H1 (cell line): ENCODE results near the gene PRR3. TPM values are rescaled to one million over a fixed set of nuclear protein-coding genes. Genes with fewer than 3 reads are reported as not detected.
"Not testable (repeated sequence)": the region's sequence is repeated elsewhere in the genome, so short reads cannot be mapped to it uniquely, and the experiment has no call there.

ENCODE experiments used
- CTCF ChIA-PET: fragments of 300-600 bp; sonication (Branson Sonifier 250); formaldehyde crosslinking; loops from one replicate; lab custom pipeline; 2021; ENCODE audit not compliant: partially characterized antibody; lab: Charles Lee
- POLR2A ChIA-PET: fragments of 300-600 bp; sonication (Branson Sonifier 250); formaldehyde crosslinking; loops from one replicate; lab custom pipeline; 2021; ENCODE audit warnings: inconsistent platforms; ENCODE audit not compliant: partially characterized antibody; lab: Charles Lee
- DNase-seq, 2 experiments: peaks; one replicate each; pipeline versions ENCODE4 v3.0.0 to v3.0.0-alpha.2; 2010 to 2022; ENCODE audit warnings: low spot score in 2 of 2, low read depth in 1 of 2, mixed read lengths in 1 of 2
- FAIRE-seq: peaks from 2 replicates; lab custom pipeline; 2011; peaks lifted over from hg19 to GRCh38; lab: Jason Lieb, UNC
- H2AFZ ChIP-seq: 2 replicates; pipeline ENCODE4 v1.8.1; 2012; ENCODE audit warnings: low read length, inconsistent platforms
- H2AK5ac ChIP-seq: 2 replicates; pipeline ENCODE4 v1.6.1; 2013; ENCODE audit warnings: low read depth, low read length
- H2BK120ac ChIP-seq: replicated peaks from 2 replicates; pipeline ENCODE3; 2013; ENCODE audit warnings: low read depth, low read length, inconsistent platforms
- H2BK12ac ChIP-seq: 2 replicates; pipeline ENCODE4 v1.6.1; 2013; ENCODE audit warnings: low read depth, low read length
- H2BK15ac ChIP-seq: 2 replicates; pipeline ENCODE4 v1.6.1; 2013; ENCODE audit warnings: low read length
- H2BK20ac ChIP-seq: 2 replicates; pipeline ENCODE4 v1.6.1; 2013; ENCODE audit warnings: low read length
- H2BK5ac ChIP-seq: 2 replicates; pipeline ENCODE4 v1.6.1; 2013; ENCODE audit warnings: low read depth, low read length
- H3K14ac ChIP-seq: 2 replicates; pipeline ENCODE4 v1.6.1; 2013; ENCODE audit warnings: inconsistent platforms; ENCODE audit not compliant: insufficient read length
- H3K18ac ChIP-seq: 2 replicates; pipeline ENCODE4 v1.6.1; 2013; ENCODE audit warnings: low read length; ENCODE audit errors: extremely low read depth
- H3K23ac ChIP-seq: 2 replicates; pipeline ENCODE4 v1.6.1; 2013; ENCODE audit warnings: inconsistent platforms; ENCODE audit not compliant: insufficient read length
- H3K23me2 ChIP-seq: 2 replicates; pipeline ENCODE4 v1.6.1; 2013; ENCODE audit warnings: low read depth, low read length
- H3K27ac ChIP-seq: 2 replicates; pipeline ENCODE4 v1.6.1; 2011; ENCODE audit warnings: low read depth, low read length, inconsistent platforms
- H3K27me3 ChIP-seq, 4 experiments: replicated peaks in 1 of 4; 1 replicate in 1 of 4; 2 replicates in 3 of 4; pipeline versions ENCODE4 v1.6.1 to v1.8.1; 2011 to 2013; ENCODE audit warnings: low read length in 3 of 4, mild to moderate bottlenecking in 3 of 4, inconsistent platforms in 2 of 4, mixed read lengths in 2 of 4, moderate library complexity in 1 of 4; ENCODE audit not compliant: control insufficient read depth in 3 of 4, insufficient read depth in 3 of 4; ENCODE audit errors: extremely low read depth in 1 of 4
- H3K36me3 ChIP-seq, 4 experiments: 2 replicates each; pipeline versions ENCODE4 v1.6.1 to v1.8.1; 2011 to 2013; ENCODE audit warnings: mild to moderate bottlenecking in 4 of 4, low read length in 3 of 4, moderate library complexity in 2 of 4, control low read depth in 1 of 4, inconsistent platforms in 1 of 4; ENCODE audit not compliant: insufficient read depth in 4 of 4, control insufficient read depth in 2 of 4
- H3K4ac ChIP-seq: replicated peaks from 2 replicates; pipeline ENCODE3; 2013; ENCODE audit warnings: low read length, low read depth, mixed read lengths, inconsistent platforms; ENCODE audit not compliant: insufficient read length
- H3K4me1 ChIP-seq, 4 experiments: replicated peaks in 1 of 4; 1 replicate in 1 of 4; 2 replicates in 3 of 4; pipeline versions ENCODE4 v1.6.1 to v1.8.1; 2011 to 2013; ENCODE audit warnings: low read length in 3 of 4, inconsistent platforms in 2 of 4, mixed read lengths in 1 of 4; ENCODE audit not compliant: insufficient read depth in 4 of 4, control insufficient read depth in 3 of 4
- H3K4me2 ChIP-seq, 2 experiments: 2 replicates each; pipeline versions ENCODE4 v1.6.1 to v1.8.1; 2011 to 2013; ENCODE audit warnings: low read depth in 2 of 2, low read length in 2 of 2, control low read depth in 1 of 2, inconsistent platforms in 1 of 2, mild to moderate bottlenecking in 1 of 2; ENCODE audit not compliant: insufficient read depth in 1 of 2
- H3K4me3 ChIP-seq, 4 experiments: fragments of 200-600, 300-600 bp in 1 of 4; sonication (generic), shearing (Covaris generic), sonication (Bioruptor Twin) in 1 of 4; 2 replicates each; pipeline versions ENCODE4 v1.5.1 to v1.8.1; 2011 to 2016; ENCODE audit warnings: low read length in 4 of 4, low read depth in 3 of 4, control low read depth in 2 of 4, inconsistent platforms in 2 of 4, mild to moderate bottlenecking in 2 of 4, mixed read lengths in 1 of 4, moderate library complexity in 1 of 4; ENCODE audit not compliant: insufficient read depth in 2 of 4; ENCODE audit errors: extremely low read depth in 1 of 4
- H3K56ac ChIP-seq: replicated peaks from 2 replicates; pipeline ENCODE3; 2013; ENCODE audit warnings: low read depth, mild to moderate bottlenecking, mixed read lengths, low read length, inconsistent platforms; ENCODE audit not compliant: insufficient read length
- H3K79me1 ChIP-seq: 2 replicates; pipeline ENCODE4 v1.6.1; 2013; ENCODE audit warnings: low read depth, low read length, control low read depth
- H3K79me2 ChIP-seq, 2 experiments: 2 replicates each; pipeline versions ENCODE4 v1.6.1 to v1.8.1; 2012 to 2013; ENCODE audit warnings: low read length in 2 of 2, mild to moderate bottlenecking in 2 of 2, inconsistent platforms in 1 of 2; ENCODE audit not compliant: insufficient read depth in 2 of 2, control insufficient read depth in 1 of 2
- H3K9ac ChIP-seq, 4 experiments: replicated peaks in 1 of 4; 1 replicate in 1 of 4; 2 replicates in 3 of 4; pipeline versions ENCODE4 v1.6.1 to v1.8.1; 2011 to 2013; ENCODE audit warnings: low read depth in 3 of 4, low read length in 3 of 4, control low read depth in 2 of 4, mild to moderate bottlenecking in 2 of 4, moderate library complexity in 2 of 4, inconsistent platforms in 1 of 4; ENCODE audit errors: extremely low read depth in 1 of 4
- H3K9me3 ChIP-seq, 2 experiments: 2 replicates each; pipeline versions ENCODE4 v1.6.1 to v1.8.1; 2012 to 2013; ENCODE audit warnings: mild to moderate bottlenecking in 2 of 2, moderate library complexity in 2 of 2, control low read depth in 1 of 2, inconsistent platforms in 1 of 2, low read depth in 1 of 2, low read length in 1 of 2, mixed read lengths in 1 of 2; ENCODE audit not compliant: insufficient read depth in 2 of 2
- H4K20me1 ChIP-seq, 2 experiments: replicated peaks in 1 of 2; 2 replicates each; pipeline versions ENCODE3 to v1.8.1; 2011 to 2013; ENCODE audit warnings: inconsistent platforms in 2 of 2, low read length in 2 of 2, mild to moderate bottlenecking in 1 of 2; ENCODE audit not compliant: insufficient read depth in 2 of 2, control insufficient read depth in 1 of 2
- H4K5ac ChIP-seq: 2 replicates; pipeline ENCODE4 v1.6.1; 2013; ENCODE audit warnings: low read length, low read depth, mixed read lengths, inconsistent platforms; ENCODE audit not compliant: insufficient read length
- H4K8ac ChIP-seq: 2 replicates; pipeline ENCODE4 v1.8.0; 2013; ENCODE audit warnings: mild to moderate bottlenecking, moderate library complexity, low read length, inconsistent platforms; ENCODE audit not compliant: insufficient read depth; ENCODE audit errors: extremely low read depth
- H4K91ac ChIP-seq: replicated peaks from 2 replicates; pipeline ENCODE3; 2013; ENCODE audit warnings: low read length, mixed read lengths, inconsistent platforms; ENCODE audit not compliant: insufficient read length
- WGBS, 2 experiments: shearing (Covaris generic) in 1 of 2; methylation state at CpG; one replicate each; pipeline versions ENCODE4 v1.1.6 to v1.1.7; 2013 to 2015; ENCODE audit warnings: low lambda C conversion rate in 2 of 2, mixed read lengths in 2 of 2, inconsistent platforms in 1 of 2, low coverage in 1 of 2, missing lambda C conversion rate in 1 of 2; ENCODE audit not compliant: insufficient replicate concordance in 2 of 2, insufficient coverage in 1 of 2, insufficient read length in 1 of 2; ENCODE audit errors: extremely low coverage in 1 of 2, missing lambda C conversion rate in 1 of 2; 5-methylcytosine and 5-hydroxymethylcytosine counted together
- polyA plus RNA-seq, 7 experiments: library from polyadenylated mRNA; depleted of rRNA in 3 of 7; stranded (reverse) in 5 of 7; unstranded in 2 of 7; fragments of >200 nt in 5 of 7; fragments of 200-250 nt in 2 of 7; gene quantifications; 1 replicate in 5 of 7; 2 replicates in 1 of 7; 4 replicates in 1 of 7; pipeline versions ENCODE4 v1.2.1 to v1.2.3, GENCODE V29; 2011 to 2013; ENCODE audit warnings: missing spikeins in 2 of 7, mixed read lengths in 2 of 7
- total RNA-seq: library from RNA; stranded (reverse); fragmentation: NEBNext Ultra II Directional; extraction: Animal tissue kit (Norgen Biotek cat#: 25700); gene quantifications from 2 replicates; pipeline ENCODE4 v1.2.1, GENCODE V29; 2021

Gene PRR3
- total and polyA plus RNA-seq, 2 of the 8 experiments (the other 6 are each of a cell fraction or from before 2014, with no cell fraction given), result 10.5 to 24.2 TPM

- H2BK15ac ChIP-seq, H3K9ac ChIP-seq, H4K5ac ChIP-seq, H2BK20ac ChIP-seq, H3K79me1 ChIP-seq, H4K91ac ChIP-seq, H3K79me2 ChIP-seq, H3K27me3 ChIP-seq, FAIRE-seq, H4K8ac ChIP-seq, DNase-seq, H2BK120ac ChIP-seq, H2AK5ac ChIP-seq, H2BK12ac ChIP-seq, H3K27ac ChIP-seq, H3K23me2 ChIP-seq, H3K4me1 ChIP-seq, H3K36me3 ChIP-seq, H2AFZ ChIP-seq, H3K4me2 ChIP-seq, H2BK5ac ChIP-seq, H3K14ac ChIP-seq, H3K23ac ChIP-seq, H4K20me1 ChIP-seq, H3K9me3 ChIP-seq, H3K18ac ChIP-seq, H3K56ac ChIP-seq, H3K4me3 ChIP-seq, H3K4ac ChIP-seq: not testable (repeated sequence)
- POLR2A ChIA-PET, result interaction anchor here (0.9 to 1.6 kb wide), 3 partner anchors 10 to 24 kb away, joined by 3 to 4 read pairs (median 4); no protein-coding TSS in a partner anchor
- WGBS, 2 experiments, result 88% methylated on average over 13 of the region's 21 CpGs; no CpG with 5 or more reads in 1 of the 2 experiments
- CTCF ChIA-PET, result interaction anchor here (0.6 to 2.2 kb wide), 9 partner anchors 8 to 616 kb away, joined by 3 to 8 read pairs (median 3); no protein-coding TSS in a partner anchor
Observed at GRCh38 chr6:30517767-30518504, 39.2 kb upstream of the PRR3 start.
